ACC112 (cell line): ENCODE measurements around the gene KIAA0586.

Experiments
- H2AFZ ChIP-seq: fragments of 200-600 bp; sonication (generic); one replicate; pipeline ENCODE4 v1.6.0; 2017; ENCODE audit warnings: antibody characterized with exemption, low read length; ENCODE audit not compliant: unreplicated experiment
- H3K27ac ChIP-seq: fragments of 200-600 bp; sonication (generic); 2 replicates; pipeline ENCODE4 v1.5.1; 2014; ENCODE audit warnings: low read depth, mild to moderate bottlenecking, antibody characterized with exemption, low read length, moderate library complexity
- H3K27me3 ChIP-seq: fragments of 200-600 bp; sonication (generic); 2 replicates; pipeline ENCODE4 v1.6.1; 2014; ENCODE audit warnings: mild to moderate bottlenecking, antibody characterized with exemption, low read length, moderate library complexity, mixed read lengths; ENCODE audit not compliant: insufficient read depth
- H3K36me3 ChIP-seq: fragments of 200-600 bp; sonication (generic); 2 replicates; pipeline ENCODE4 v1.6.1; 2016; ENCODE audit warnings: mild to moderate bottlenecking, antibody characterized with exemption, low read length, moderate library complexity, mixed read lengths; ENCODE audit not compliant: insufficient read depth
- H3K4me1 ChIP-seq: fragments of 200-600 bp; sonication (generic); one replicate; pipeline ENCODE4 v1.6.1; 2016; ENCODE audit warnings: low read length, mixed read lengths; ENCODE audit not compliant: insufficient read depth, unreplicated experiment, control insufficient read depth
- H3K4me3 ChIP-seq: fragments of 200-600 bp; sonication (generic); 2 replicates; pipeline ENCODE4 v1.5.1; 2014; ENCODE audit warnings: mild to moderate bottlenecking, low read depth, low read length
- H3K79me2 ChIP-seq: fragments of 200-600 bp; sonication (generic); one replicate; pipeline ENCODE4 v1.6.0; 2016; ENCODE audit warnings: low read length; ENCODE audit not compliant: control insufficient read depth, unreplicated experiment, insufficient read depth

KIAA0586 gene

GRCh38 chr14:58541633-58542022, 114.1 kb downstream of the KIAA0586 start:
- no peak overlapping the region for H2AFZ ChIP-seq
- no peaks in the 10 kb centered on the region for H3K4me1 ChIP-seq
- H3K4me3 ChIP-seq = no peak overlapping the region
- H3K79me2 ChIP-seq = no peaks in the 10 kb centered on the region
- no peak overlapping the region for H3K27ac ChIP-seq
- H3K36me3 ChIP-seq = peaks cover 3% of the 10 kb centered on the region; the same call in 1 of the 2 replicates
- no peaks in the 10 kb centered on the region for H3K27me3 ChIP-seq

GRCh38 chr14:58543253-58543652, 115.7 kb downstream of the KIAA0586 start:
- H3K4me3 ChIP-seq = no peak overlapping the region

GRCh38 chr14:58547649-58548048, 120.1 kb downstream of the KIAA0586 start:
- no peak overlapping the region for H2AFZ ChIP-seq
- no peak overlapping the region for H3K4me3 ChIP-seq
- no peak overlapping the region for H3K27ac ChIP-seq
- H3K4me1 ChIP-seq = no peaks in the 10 kb centered on the region
- no peaks in the 10 kb centered on the region for H3K36me3 ChIP-seq
- H3K27me3 ChIP-seq = no peaks in the 10 kb centered on the region
- no peaks in the 10 kb centered on the region for H3K79me2 ChIP-seq

More at GRCh38 chr14:58543253-58543652, 115.7 kb downstream of the KIAA0586 start:
- Histone ChIP-seq H3K27me3 (no peaks in the 10 kb centered on the region), H3K27ac (no peak overlapping the region), H2AFZ (no peak overlapping the region), H3K36me3 (no peaks in the 10 kb centered on the region), H3K79me2 (no peaks in the 10 kb centered on the region), H3K4me1 (no peaks in the 10 kb centered on the region)

- no peaks in the 10 kb centered on the region for H3K36me3 ChIP-seq
- H3K27me3 ChIP-seq = no peaks in the 10 kb centered on the region
Measured at GRCh38 chr14:58549105-58549757, 121.7 kb downstream of the KIAA0586 start.

GRCh38 chr14:58553959-58554358, 126.4 kb downstream of the KIAA0586 start:
- Histone ChIP-seq H3K79me2 (no peaks in the 10 kb centered on the region), H3K4me3 (no peak overlapping the region), H2AFZ (no peak overlapping the region), H3K36me3 (no peaks in the 10 kb centered on the region), H3K4me1 (no peaks in the 10 kb centered on the region), H3K27me3 (no peaks in the 10 kb centered on the region), H3K27ac (no peak overlapping the region)

More at GRCh38 chr14:58549105-58549757, 121.7 kb downstream of the KIAA0586 start:
- H3K4me1 ChIP-seq = no peaks in the 10 kb centered on the region
- no peak overlapping the region for H2AFZ ChIP-seq
- H3K27ac ChIP-seq = no peak overlapping the region
- no peak overlapping the region for H3K4me3 ChIP-seq
- no peaks in the 10 kb centered on the region for H3K79me2 ChIP-seq

- H3K4me3 ChIP-seq = no peak overlapping the region
- no peaks in the 10 kb centered on the region for H3K36me3 ChIP-seq
- no peaks in the 10 kb centered on the region for H3K79me2 ChIP-seq
- H3K27ac ChIP-seq = no peak overlapping the region
- no peaks in the 10 kb centered on the region for H3K27me3 ChIP-seq
- H2AFZ ChIP-seq = no peak overlapping the region
- no peaks in the 10 kb centered on the region for H3K4me1 ChIP-seq
Measured at GRCh38 chr14:58555647-58556046, 128.1 kb downstream of the KIAA0586 start.

GRCh38 chr14:58557242-58557641, 129.7 kb downstream of the KIAA0586 start:
- Histone ChIP-seq H3K4me1 (no peaks in the 10 kb centered on the region), H3K4me3 (no peak overlapping the region), H3K79me2 (no peaks in the 10 kb centered on the region), H3K27ac (no peak overlapping the region), H3K27me3 (no peaks in the 10 kb centered on the region), H3K36me3 (no peaks in the 10 kb centered on the region), H2AFZ (no peak overlapping the region)

GRCh38 chr14:58560208-58560607, 132.7 kb downstream of the KIAA0586 start:
- Histone ChIP-seq H3K79me2 (no peaks in the 10 kb centered on the region), H3K4me3 (no peak overlapping the region), H3K4me1 (no peaks in the 10 kb centered on the region), H3K27ac (no peak overlapping the region), H3K27me3 (no peaks in the 10 kb centered on the region), H2AFZ (no peak overlapping the region), H3K36me3 (no peaks in the 10 kb centered on the region)

- Histone ChIP-seq H3K79me2 (no peaks in the 10 kb centered on the region), H2AFZ (no peak overlapping the region), H3K4me1 (no peaks in the 10 kb centered on the region), H3K4me3 (no peak overlapping the region), H3K36me3 (no peaks in the 10 kb centered on the region), H3K27me3 (no peaks in the 10 kb centered on the region), H3K27ac (no peak overlapping the region)
Measured at GRCh38 chr14:58562141-58562540, 134.6 kb downstream of the KIAA0586 start.

- no peaks in the 10 kb centered on the region for H3K27me3 ChIP-seq
- no peak overlapping the region for H3K4me3 ChIP-seq
- H2AFZ ChIP-seq = no peak overlapping the region
- H3K4me1 ChIP-seq = no peaks in the 10 kb centered on the region
- no peak overlapping the region for H3K27ac ChIP-seq
- no peaks in the 10 kb centered on the region for H3K36me3 ChIP-seq
- no peaks in the 10 kb centered on the region for H3K79me2 ChIP-seq
Measured at GRCh38 chr14:58563978-58564377, 136.5 kb downstream of the KIAA0586 start.

GRCh38 chr14:58565832-58566231, 138.3 kb downstream of the KIAA0586 start:
- Histone ChIP-seq H3K27me3 (no peaks in the 10 kb centered on the region), H3K36me3 (no peaks in the 10 kb centered on the region), H3K79me2 (no peaks in the 10 kb centered on the region), H3K4me1 (no peaks in the 10 kb centered on the region), H3K27ac (no peak overlapping the region), H2AFZ (no peak overlapping the region), H3K4me3 (no peak overlapping the region)
